ENCODE results near the gene CRB3. TPM values are rescaled to one million over a fixed set of nuclear protein-coding genes. Genes with fewer than 3 reads are reported as not detected.

CRB3 gene
- total RNA-seq, 1 donor from 2014 or later: not detected

GRCh38 chr19:6476896-6477431, 12.9 kb downstream of the CRB3 start:
- H3K27ac ChIP-seq (ENCODE audit: low read depth, low read length): no peak overlapping the region
- no peak overlapping the region for H3K9ac ChIP-seq (ENCODE audit: low read depth in 1 of 3, low read length in 3 of 3)
- H3K4me3 ChIP-seq (ENCODE audit: low read length in 3 of 3): no peak overlapping the region
- no peaks in the 10 kb centered on the region for H3K9me3 ChIP-seq (ENCODE audit: control insufficient read depth in 3 of 3, low read length in 3 of 3)
- peaks cover 36 to 49% (median 46%) of the 10 kb centered on the region in 3 donors for H3K27me3 ChIP-seq (ENCODE audit: control insufficient read depth in 3 of 3, insufficient read depth in 3 of 3, low read length in 3 of 3)
- peaks cover 0 to 5% (median 4%) of the 10 kb centered on the region in 3 donors for H3K4me1 ChIP-seq (ENCODE audit: control insufficient read depth in 3 of 3, insufficient read depth in 3 of 3, low read length in 3 of 3)
- no peaks in the 10 kb centered on the region for H3K36me3 ChIP-seq (ENCODE audit: control insufficient read depth in 3 of 3, insufficient read depth in 3 of 3, low read length in 3 of 3)

- Histone ChIP-seq H3K9me3 (ENCODE audit: control insufficient read depth in 3 of 3, low read length in 3 of 3) (no peaks in the 10 kb centered on the region), H3K36me3 (ENCODE audit: control insufficient read depth in 3 of 3, insufficient read depth in 3 of 3, low read length in 3 of 3) (no peaks in the 10 kb centered on the region), H3K4me1 (ENCODE audit: control insufficient read depth in 3 of 3, insufficient read depth in 3 of 3, low read length in 3 of 3) (peaks cover 0 to 5% (median 4%) of the 10 kb centered on the region in 3 donors), H3K4me3 (ENCODE audit: low read length in 3 of 3) (no peak overlapping the region), H3K27ac (ENCODE audit: low read depth, low read length) (no peak overlapping the region), H3K9ac (ENCODE audit: low read depth in 1 of 3, low read length in 3 of 3) (no peak overlapping the region), H3K27me3 (ENCODE audit: control insufficient read depth in 3 of 3, insufficient read depth in 3 of 3, low read length in 3 of 3) (peaks cover 46 to 49% (median 47%) of the 10 kb centered on the region in 3 donors)
These were observed 14.7 kb downstream of the CRB3 start for GRCh38 chr19:6478815-6479214.

GRCh38 chr19:6479836-6480398, 15.8 kb downstream of the CRB3 start:
- H3K36me3 ChIP-seq (ENCODE audit: control insufficient read depth in 3 of 3, insufficient read depth in 3 of 3, low read length in 3 of 3): no peaks in the 10 kb centered on the region
- no peak overlapping the region for H3K4me3 ChIP-seq (ENCODE audit: low read length in 3 of 3)
- no peak overlapping the region for H3K9ac ChIP-seq (ENCODE audit: low read depth in 1 of 3, low read length in 3 of 3)
- H3K4me1 ChIP-seq (ENCODE audit: control insufficient read depth in 3 of 3, insufficient read depth in 3 of 3, low read length in 3 of 3): peaks cover 0 to 5% (median 4%) of the 10 kb centered on the region in 3 donors
- H3K27ac ChIP-seq (ENCODE audit: low read depth, low read length): no peak overlapping the region
- peaks cover 41 to 47% (median 42%) of the 10 kb centered on the region in 3 donors for H3K27me3 ChIP-seq (ENCODE audit: control insufficient read depth in 3 of 3, insufficient read depth in 3 of 3, low read length in 3 of 3)
- H3K9me3 ChIP-seq (ENCODE audit: control insufficient read depth in 3 of 3, low read length in 3 of 3): no peaks in the 10 kb centered on the region

GRCh38 chr19:6480848-6481415, 16.9 kb downstream of the CRB3 start:
- Histone ChIP-seq H3K36me3 (ENCODE audit: control insufficient read depth in 3 of 3, insufficient read depth in 3 of 3, low read length in 3 of 3) (no peaks in the 10 kb centered on the region), H3K27ac (ENCODE audit: low read depth, low read length) (no peak overlapping the region), H3K4me3 (ENCODE audit: low read length in 3 of 3) (peak overlapping the region in 1 of 3 donors; percentile 19), H3K27me3 (ENCODE audit: control insufficient read depth in 3 of 3, insufficient read depth in 3 of 3, low read length in 3 of 3) (peaks cover 31 to 37% (median 31%) of the 10 kb centered on the region in 3 donors), H3K4me1 (ENCODE audit: control insufficient read depth in 3 of 3, insufficient read depth in 3 of 3, low read length in 3 of 3) (peaks cover 0 to 4% (median 2%) of the 10 kb centered on the region in 3 donors), H3K9ac (ENCODE audit: low read depth in 1 of 3, low read length in 3 of 3) (peak overlapping the region in 1 of 3 donors; percentile 38), H3K9me3 (ENCODE audit: control insufficient read depth in 3 of 3, low read length in 3 of 3) (no peaks in the 10 kb centered on the region)

GRCh38 chr19:6481541-6482342, 17.7 kb downstream of the CRB3 start, which contains the start of gene DENND1C:
TSS of gene DENND1C (minus strand) at chr19:6481787. CDS start at chr19:6481695, 92 bp downstream.
- H3K27ac ChIP-seq (ENCODE audit: low read depth, low read length): no peak within 1 kb of the TSS
- no peaks in the 10 kb centered on the region for H3K36me3 ChIP-seq (ENCODE audit: control insufficient read depth in 3 of 3, insufficient read depth in 3 of 3, low read length in 3 of 3)
- no peaks in the 10 kb centered on the region for H3K4me1 ChIP-seq (ENCODE audit: control insufficient read depth in 3 of 3, insufficient read depth in 3 of 3, low read length in 3 of 3)
- peak within 1 kb of the TSS in 1 of 3 donors; percentile 38 for H3K9ac ChIP-seq (ENCODE audit: low read depth in 1 of 3, low read length in 3 of 3)
- H3K27me3 ChIP-seq (ENCODE audit: control insufficient read depth in 3 of 3, insufficient read depth in 3 of 3, low read length in 3 of 3): peaks cover 24 to 29% (median 24%) of the 10 kb centered on the region in 3 donors
- peak within 1 kb of the TSS in 1 of 3 donors; percentile 19 for H3K4me3 ChIP-seq (ENCODE audit: low read length in 3 of 3)
- no peaks in the 10 kb centered on the region for H3K9me3 ChIP-seq (ENCODE audit: control insufficient read depth in 3 of 3, low read length in 3 of 3)

- Histone ChIP-seq H3K27me3 (ENCODE audit: control insufficient read depth in 3 of 3, insufficient read depth in 3 of 3, low read length in 3 of 3) (peaks cover 18 to 24% (median 20%) of the 10 kb centered on the region in 3 donors), H3K36me3 (ENCODE audit: control insufficient read depth in 3 of 3, insufficient read depth in 3 of 3, low read length in 3 of 3) (no peaks in the 10 kb centered on the region), H3K9me3 (ENCODE audit: control insufficient read depth in 3 of 3, low read length in 3 of 3) (no peaks in the 10 kb centered on the region), H3K9ac (ENCODE audit: low read depth in 1 of 3, low read length in 3 of 3) (no peak overlapping the region), H3K4me3 (ENCODE audit: low read length in 3 of 3) (no peak overlapping the region), H3K27ac (ENCODE audit: low read depth, low read length) (no peak overlapping the region), H3K4me1 (ENCODE audit: control insufficient read depth in 3 of 3, insufficient read depth in 3 of 3, low read length in 3 of 3) (no peaks in the 10 kb centered on the region)
These were observed 18.2 kb downstream of the CRB3 start for GRCh38 chr19:6482343-6482686.

- no peak overlapping the region for H3K4me3 ChIP-seq (ENCODE audit: low read length in 3 of 3)
- H3K27ac ChIP-seq (ENCODE audit: low read depth, low read length): no peak overlapping the region
- H3K36me3 ChIP-seq (ENCODE audit: control insufficient read depth in 3 of 3, insufficient read depth in 3 of 3, low read length in 3 of 3): no peaks in the 10 kb centered on the region
- no peaks in the 10 kb centered on the region for H3K4me1 ChIP-seq (ENCODE audit: control insufficient read depth in 3 of 3, insufficient read depth in 3 of 3, low read length in 3 of 3)
- H3K9ac ChIP-seq (ENCODE audit: low read depth in 1 of 3, low read length in 3 of 3): no peak overlapping the region
- peaks cover 18 to 24% (median 20%) of the 10 kb centered on the region in 3 donors for H3K27me3 ChIP-seq (ENCODE audit: control insufficient read depth in 3 of 3, insufficient read depth in 3 of 3, low read length in 3 of 3)
- no peaks in the 10 kb centered on the region for H3K9me3 ChIP-seq (ENCODE audit: control insufficient read depth in 3 of 3, low read length in 3 of 3)
These were observed 19.2 kb downstream of the CRB3 start for GRCh38 chr19:6483235-6483634.

- Histone ChIP-seq H3K27ac (ENCODE audit: low read depth, low read length) (no peak overlapping the region), H3K36me3 (ENCODE audit: control insufficient read depth in 3 of 3, insufficient read depth in 3 of 3, low read length in 3 of 3) (no peaks in the 10 kb centered on the region), H3K9ac (ENCODE audit: low read depth in 1 of 3, low read length in 3 of 3) (no peak overlapping the region), H3K9me3 (ENCODE audit: control insufficient read depth in 3 of 3, low read length in 3 of 3) (peaks cover 0 to 2% (median 0%) of the 10 kb centered on the region in 3 donors), H3K27me3 (ENCODE audit: control insufficient read depth in 3 of 3, insufficient read depth in 3 of 3, low read length in 3 of 3) (peaks cover 14 to 24% (median 17%) of the 10 kb centered on the region in 3 donors), H3K4me1 (ENCODE audit: control insufficient read depth in 3 of 3, insufficient read depth in 3 of 3, low read length in 3 of 3) (no peaks in the 10 kb centered on the region), H3K4me3 (ENCODE audit: low read length in 3 of 3) (no peak overlapping the region)
These were observed 20.2 kb downstream of the CRB3 start for GRCh38 chr19:6484230-6484629.

GRCh38 chr19:6484831-6485230, 20.8 kb downstream of the CRB3 start:
- H3K27ac ChIP-seq (ENCODE audit: low read depth, low read length): no peak overlapping the region
- no peaks in the 10 kb centered on the region for H3K36me3 ChIP-seq (ENCODE audit: control insufficient read depth in 3 of 3, insufficient read depth in 3 of 3, low read length in 3 of 3)
- peaks cover 0 to 2% (median 0%) of the 10 kb centered on the region in 3 donors for H3K9me3 ChIP-seq (ENCODE audit: control insufficient read depth in 3 of 3, low read length in 3 of 3)
- peaks cover 11 to 24% (median 13%) of the 10 kb centered on the region in 3 donors for H3K27me3 ChIP-seq (ENCODE audit: control insufficient read depth in 3 of 3, insufficient read depth in 3 of 3, low read length in 3 of 3)
- no peak overlapping the region for H3K9ac ChIP-seq (ENCODE audit: low read depth in 1 of 3, low read length in 3 of 3)
- H3K4me1 ChIP-seq (ENCODE audit: control insufficient read depth in 3 of 3, insufficient read depth in 3 of 3, low read length in 3 of 3): no peaks in the 10 kb centered on the region
- no peak overlapping the region for H3K4me3 ChIP-seq (ENCODE audit: low read length in 3 of 3)

All from skeletal muscle tissue (tissue), 4 donors.